HG03342 (cell line): ENCODE results near the gene SMYD4.
"Not testable (repeated sequence)": the region's sequence is repeated elsewhere in the genome, so short reads cannot be mapped to it uniquely, and the experiment has no call there.

Experiments
- ATAC-seq: cut with Tn5 transposase; IDR thresholded peaks from one replicate; pipeline ENCODE4 v1.9.1; 2021; ENCODE audit warnings: mild to moderate bottlenecking, moderate library complexity; ENCODE audit not compliant: unreplicated experiment

The SMYD4 gene

GRCh38 chr17:1829592-1830257, at the start of gene SMYD4, which contains the start of gene RPA1:
TSS of gene SMYD4 (minus strand) at chr17:1829902. CDS start at chr17:1827994, 1,908 bp downstream.
TSS of gene RPA1 (plus strand) at chr17:1830005. CDS start at chr17:1830094, 89 bp downstream.
- peak; percentile 75 for ATAC-seq

- ATAC-seq = no peak
Measured at GRCh38 chr17:1878419-1879121, 48.9 kb upstream of the SMYD4 start.

GRCh38 chr17:1875597-1875996, 45.9 kb upstream of the SMYD4 start:
- no peak for ATAC-seq

- ATAC-seq = no peak
Measured at GRCh38 chr17:1873418-1873817, 43.7 kb upstream of the SMYD4 start.

- ATAC-seq = no peak
Measured at GRCh38 chr17:1872976-1873375, 43.3 kb upstream of the SMYD4 start.

GRCh38 chr17:1872254-1872653, 42.6 kb upstream of the SMYD4 start:
- no peak for ATAC-seq

GRCh38 chr17:1871756-1872155, 42.1 kb upstream of the SMYD4 start:
- ATAC-seq = no peak

GRCh38 chr17:1870592-1870991, 40.9 kb upstream of the SMYD4 start:
- no peak for ATAC-seq

- no peak for ATAC-seq
Measured at GRCh38 chr17:1868090-1868489, 38.4 kb upstream of the SMYD4 start.

- ATAC-seq = no peak
Measured at GRCh38 chr17:1867307-1867706, 37.6 kb upstream of the SMYD4 start.

- no peak for ATAC-seq
Measured at GRCh38 chr17:1865252-1866037, 35.7 kb upstream of the SMYD4 start.

- no peak for ATAC-seq
Measured at GRCh38 chr17:1861391-1862010, 31.8 kb upstream of the SMYD4 start.

GRCh38 chr17:1860978-1861377, 31.3 kb upstream of the SMYD4 start:
- no peak for ATAC-seq

- not testable (repeated sequence) for ATAC-seq
Measured at GRCh38 chr17:1856462-1856861, 26.8 kb upstream of the SMYD4 start.

- no peak for ATAC-seq
Measured at GRCh38 chr17:1853698-1854097, 24.0 kb upstream of the SMYD4 start.

GRCh38 chr17:1852327-1852726, 22.6 kb upstream of the SMYD4 start:
- no peak for ATAC-seq

- no peak for ATAC-seq
Measured at GRCh38 chr17:1847191-1847590, 17.5 kb upstream of the SMYD4 start.

- no peak for ATAC-seq
Measured at GRCh38 chr17:1843947-1844346, 14.2 kb upstream of the SMYD4 start.

GRCh38 chr17:1839516-1839915, 9.8 kb upstream of the SMYD4 start:
- no peak for ATAC-seq

- ATAC-seq = peak; percentile 53
Measured at GRCh38 chr17:1834380-1835149, 4.9 kb upstream of the SMYD4 start.
